B cell (primary cell): Measurements from ENCODE around the gene SLC6A18. TPM values are rescaled to one million over a fixed set of nuclear protein-coding genes. Genes with fewer than 3 reads are reported as not detected.
"Not testable (repeated sequence)": the region's sequence is repeated elsewhere in the genome, so short reads cannot be mapped to it uniquely, and the experiment has no call there.

Experiments
- ATAC-seq: fragments of 200-7000 bp; cut with Tn5 transposase; one replicate; pipeline ENCODE4 v1.10.0; 2021; ENCODE audit warnings: low read depth, mild to moderate bottlenecking, moderate number of reproducible peaks, moderate library complexity
- CTCF ChIA-PET: fragments of 350-600 bp; sonication (Branson Sonifier 250); formaldehyde crosslinking; loops from one replicate; lab custom pipeline; 2021; ENCODE audit warnings: antibody characterized with exemption, inconsistent platforms; lab: Charles Lee
- POLR2A ChIA-PET: fragments of 350-600 bp; sonication (Branson Sonifier 250); formaldehyde crosslinking; loops from one replicate; lab custom pipeline; 2021; ENCODE audit warnings: antibody characterized with exemption; lab: Charles Lee
- DNase-seq: peaks from one replicate; pipeline ENCODE4 v3.0.0; 2013
- H2AFZ ChIP-seq: 2 replicates; pipeline ENCODE4 v1.6.1; 2012; ENCODE audit warnings: mild to moderate bottlenecking, low read depth, low read length; ENCODE audit not compliant: insufficient read depth, poor library complexity, severe bottlenecking
- H3K27ac ChIP-seq, 2 donors: 1 replicate in 1 of 2; 2 replicates in 1 of 2; pipeline ENCODE4 v1.5.1; 2012 to 2013; ENCODE audit warnings: low read length in 2 of 2, mild to moderate bottlenecking in 2 of 2, moderate library complexity in 1 of 2
- H3K27me3 ChIP-seq, 4 experiments: fragments of 200-600 bp in 1 of 4; sonication (generic) in 1 of 4; replicated peaks in 1 of 4; 1 replicate in 2 of 4; 2 replicates in 2 of 4; pipeline versions ENCODE4 v1.6.1 to v1.7.0; 2013 to 2016; ENCODE audit warnings: low read length in 3 of 4, mild to moderate bottlenecking in 2 of 4, mixed read lengths in 1 of 4, moderate library complexity in 1 of 4; ENCODE audit not compliant: insufficient read depth in 4 of 4, control insufficient read depth in 3 of 4; ENCODE audit errors: control extremely low read depth in 1 of 4
- H3K36me3 ChIP-seq, 2 experiments: replicated peaks in 1 of 2; 1 replicate in 1 of 2; 2 replicates in 1 of 2; pipeline versions ENCODE4 v1.6.1 to v1.7.1; 2013; ENCODE audit warnings: low read length in 1 of 2; ENCODE audit not compliant: insufficient read depth in 2 of 2, control insufficient read depth in 1 of 2; ENCODE audit errors: control extremely low read depth in 1 of 2, extremely low read depth in 1 of 2
- H3K4me1 ChIP-seq, 2 donors: fragments of 200-600 bp in 1 of 2; sonication (generic) in 1 of 2; 1 replicate in 1 of 2; 2 replicates in 1 of 2; pipeline versions ENCODE4 v1.5.1 to v1.6.1; 2013 to 2017; ENCODE audit warnings: low read length in 2 of 2; ENCODE audit not compliant: control insufficient read depth in 2 of 2, insufficient read depth in 2 of 2
- H3K4me2 ChIP-seq: replicated peaks from 2 replicates; pipeline ENCODE3; 2012; ENCODE audit warnings: mild to moderate bottlenecking, low read depth, low read length; ENCODE audit not compliant: poor library complexity, severe bottlenecking
- H3K4me3 ChIP-seq, 5 experiments: fragments of 200-600 bp in 1 of 5; sonication (generic) in 1 of 5; 1 replicate in 3 of 5; 2 replicates in 2 of 5; pipeline versions ENCODE4 v1.5.1 to v1.7.0; 2011 to 2016; ENCODE audit warnings: low read length in 4 of 5, mild to moderate bottlenecking in 4 of 5, low read depth in 2 of 5, control low read depth in 1 of 5, moderate library complexity in 1 of 5; ENCODE audit not compliant: insufficient read depth in 1 of 5; ENCODE audit errors: control extremely low read depth in 1 of 5, extremely low read depth in 1 of 5
- H3K79me2 ChIP-seq: fragments of 200-600 bp; sonication (generic); one replicate; pipeline ENCODE4 v1.6.0; 2016; ENCODE audit warnings: low read length; ENCODE audit not compliant: control insufficient read depth, insufficient read depth
- H3K9ac ChIP-seq: fragments of 200-600 bp; sonication (generic); 2 replicates; pipeline ENCODE4 v1.6.1; 2017; ENCODE audit warnings: mild to moderate bottlenecking, low read length, moderate library complexity
- H3K9me3 ChIP-seq, 3 donors: one replicate each; pipeline versions ENCODE4 v1.6.1 to v1.7.1; 2013; ENCODE audit warnings: low read length in 2 of 3; ENCODE audit not compliant: control insufficient read depth in 2 of 3, insufficient read depth in 1 of 3; ENCODE audit errors: control extremely low read depth in 1 of 3
- H4K20me1 ChIP-seq: 2 replicates; pipeline ENCODE4 v1.6.0; 2012; ENCODE audit warnings: mild to moderate bottlenecking, low read length; ENCODE audit not compliant: insufficient read depth, control insufficient read depth, poor library complexity, severe bottlenecking
- H3K27ac Mint-ChIP-seq: one replicate; pipeline ENCODE4 v1.8.0; 2021; ENCODE audit warnings: mixed read lengths
- H3K27me3 Mint-ChIP-seq: one replicate; pipeline ENCODE4 v1.8.0; 2021; ENCODE audit warnings: mixed read lengths
- H3K4me1 Mint-ChIP-seq: one replicate; pipeline ENCODE4 v1.8.0; 2021; ENCODE audit warnings: mixed read lengths
- H3K4me3 Mint-ChIP-seq: one replicate; pipeline ENCODE4 v1.8.0; 2021; ENCODE audit warnings: mixed read lengths
- H3K9me3 Mint-ChIP-seq: one replicate; pipeline ENCODE4 v1.8.0; 2022; ENCODE audit warnings: mixed read lengths; ENCODE audit not compliant: insufficient read depth
- EZH2 ChIP-seq: IDR thresholded peaks from 2 replicates; pipeline ENCODE4 v1.6.1; 2012; ENCODE audit warnings: borderline replicate concordance, low read depth, mild to moderate bottlenecking, moderate library complexity, low read length; ENCODE audit not compliant: insufficient read depth, poor library complexity, severe bottlenecking
- WGBS: methylation state at CpG from one replicate; pipeline ENCODE4 v1.1.5; 2013; ENCODE audit warnings: missing lambda C conversion rate; ENCODE audit not compliant: insufficient coverage; 5-methylcytosine and 5-hydroxymethylcytosine counted together
- intact Hi-C: fragments of 100-400 bp; cut with micrococcal nuclease; formaldehyde crosslinking; loops from one replicate; pipeline ENCODE4 v1.10.0; 2022
- polyA plus RNA-seq: library from polyadenylated mRNA; depleted of rRNA; stranded (reverse); fragments of >200 nt; gene quantifications from 2 replicates; pipeline ENCODE4 v1.2.3, GENCODE V29; 2012
- total RNA-seq, 2 donors: library from RNA; stranded (reverse); fragments of 120-200 nt in 1 of 2; gene quantifications; 1 replicate in 1 of 2; 2 replicates in 1 of 2; pipeline versions ENCODE4 v1.2.3 to v1.2.4, GENCODE V29; 2013 to 2022
- TF ChIP-seq, protein P1 (sequence below): fragments of 200-600 bp; IDR thresholded peaks from one replicate; pipeline ENCODE4 v1.8.0; 2022; ENCODE audit warnings: antibody characterized with exemption, mild to moderate bottlenecking

SLC6A18 gene
- total and polyA plus RNA-seq, 2 donors (not counting 1 experiment from before 2014, with no cell fraction given): not detected

- Histone ChIP-seq H3K79me2 (no peaks in the 10 kb centered on the region), H3K27ac (no peak overlapping the region), H4K20me1 (no peaks in the 10 kb centered on the region), H3K27me3 (no peaks in the 10 kb centered on the region), H3K4me2 (no peak overlapping the region), H3K9me3 (peaks cover 0 to 18% (median 0%) of the 10 kb centered on the region in 3 donors), H3K36me3 (no peaks in the 10 kb centered on the region), H2AFZ (no peak overlapping the region), H3K9ac (no peak overlapping the region), H3K4me3 (no peak overlapping the region), H3K4me1 (no peaks in the 10 kb centered on the region)
- Mint-ChIP-seq H3K4me3 (no peak overlapping the region), H3K9me3 (no peaks in the 10 kb centered on the region), H3K4me1 (no peaks in the 10 kb centered on the region), H3K27ac (no peak overlapping the region), H3K27me3 (no peaks in the 10 kb centered on the region)
- intact Hi-C loops: no loop called here
- ChIA-PET CTCF (no interaction called here), POLR2A (no interaction called here)
- WGBS: 92% methylated on average over 12 of the region's 16 CpGs
- no peak for TF ChIP-seq EZH2
- TF ChIP-seq, protein P1, sequence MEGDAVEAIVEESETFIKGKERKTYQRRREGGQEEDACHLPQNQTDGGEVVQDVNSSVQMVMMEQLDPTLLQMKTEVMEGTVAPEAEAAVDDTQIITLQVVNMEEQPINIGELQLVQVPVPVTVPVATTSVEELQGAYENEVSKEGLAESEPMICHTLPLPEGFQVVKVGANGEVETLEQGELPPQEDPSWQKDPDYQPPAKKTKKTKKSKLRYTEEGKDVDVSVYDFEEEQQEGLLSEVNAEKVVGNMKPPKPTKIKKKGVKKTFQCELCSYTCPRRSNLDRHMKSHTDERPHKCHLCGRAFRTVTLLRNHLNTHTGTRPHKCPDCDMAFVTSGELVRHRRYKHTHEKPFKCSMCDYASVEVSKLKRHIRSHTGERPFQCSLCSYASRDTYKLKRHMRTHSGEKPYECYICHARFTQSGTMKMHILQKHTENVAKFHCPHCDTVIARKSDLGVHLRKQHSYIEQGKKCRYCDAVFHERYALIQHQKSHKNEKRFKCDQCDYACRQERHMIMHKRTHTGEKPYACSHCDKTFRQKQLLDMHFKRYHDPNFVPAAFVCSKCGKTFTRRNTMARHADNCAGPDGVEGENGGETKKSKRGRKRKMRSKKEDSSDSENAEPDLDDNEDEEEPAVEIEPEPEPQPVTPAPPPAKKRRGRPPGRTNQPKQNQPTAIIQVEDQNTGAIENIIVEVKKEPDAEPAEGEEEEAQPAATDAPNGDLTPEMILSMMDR: no peak
- ATAC-seq (no peak), DNase-seq (no peak)
Observed at GRCh38 chr5:1274471-1274870, 49.3 kb downstream of the SLC6A18 start.

DNA sequence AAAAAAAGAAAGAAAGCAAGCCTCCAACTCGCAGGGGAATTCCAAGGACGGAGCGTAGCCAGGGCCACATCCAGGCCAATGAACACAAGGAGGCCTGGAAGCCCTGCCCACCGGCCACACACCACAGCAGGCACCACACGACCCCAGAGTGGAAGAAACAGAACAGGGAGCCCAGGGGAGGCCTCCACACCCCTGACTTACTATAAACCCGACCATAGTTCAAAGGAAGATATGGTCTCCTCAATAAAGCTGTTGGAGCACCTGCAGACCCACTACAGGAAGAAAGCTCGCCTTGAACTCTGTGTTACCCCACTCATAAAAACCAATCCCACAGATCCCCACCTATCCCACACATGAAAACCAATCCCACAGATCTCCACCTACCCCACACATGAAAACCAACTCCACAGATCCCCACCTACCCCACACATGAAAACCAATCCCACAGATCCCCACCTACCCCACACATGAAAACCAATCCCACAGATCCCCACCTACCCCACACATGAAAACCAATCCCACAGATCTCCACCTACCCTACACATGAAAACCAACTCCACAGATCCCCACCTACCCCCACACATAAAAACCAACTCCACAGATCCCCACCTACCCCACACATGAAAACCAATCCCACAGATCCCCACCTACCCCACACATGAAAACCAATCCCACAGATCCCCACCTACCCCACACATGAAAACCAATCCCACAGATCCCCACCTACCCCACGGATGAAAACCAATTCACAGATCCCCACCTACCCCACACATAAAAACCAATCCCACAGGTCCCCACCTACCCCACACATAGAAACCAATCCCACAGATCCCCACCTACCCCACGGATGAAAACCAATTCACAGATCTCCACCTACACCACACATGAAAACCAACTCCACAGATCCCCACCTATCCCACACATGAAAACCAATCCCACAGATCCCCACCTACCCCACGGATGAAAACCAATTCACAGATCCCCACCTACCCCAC lies 50.5 kb downstream of the SLC6A18 start:
- H3K9ac ChIP-seq, H3K27me3 ChIP-seq, H3K4me2 ChIP-seq, H3K4me3 Mint-ChIP-seq, H3K79me2 ChIP-seq, H3K27ac Mint-ChIP-seq, H4K20me1 ChIP-seq, CTCF ChIA-PET, H3K27ac ChIP-seq, ATAC-seq, H3K9me3 Mint-ChIP-seq, H3K4me3 ChIP-seq, H2AFZ ChIP-seq, DNase-seq, H3K36me3 ChIP-seq, POLR2A ChIA-PET, H3K4me1 Mint-ChIP-seq, H3K27me3 Mint-ChIP-seq, intact Hi-C loops, H3K4me1 ChIP-seq: not testable (repeated sequence)
- peaks cover 0 to 19% (median 0%) of the 10 kb centered on the region in 3 donors for H3K9me3 ChIP-seq
- WGBS: 93% methylated on average over 7 of the region's 10 CpGs
